Stimulated activated CD8-positive, alpha-beta memory T cell treated with anti-CD3 and anti-CD28 coated beads, Interleukin-12 subunit alpha, Interleukin-12 subunit beta, amount 100 ng/mL, for 4 hours (primary cell): ENCODE measurements around the gene GJD2.

Experiments
- DNase-seq: peaks from one replicate; pipeline ENCODE4 v3.0.0-alpha.2; 2020; ENCODE audit warnings: low read depth

Gene GJD2

GRCh38 chr15:34754674-34755418 is at the start of gene GJD2:
GJD2 (minus strand) TSS chr15:34754998; CDS start chr15:34754488, 510 bp downstream.
- DNase-seq, result no peak

DNA sequence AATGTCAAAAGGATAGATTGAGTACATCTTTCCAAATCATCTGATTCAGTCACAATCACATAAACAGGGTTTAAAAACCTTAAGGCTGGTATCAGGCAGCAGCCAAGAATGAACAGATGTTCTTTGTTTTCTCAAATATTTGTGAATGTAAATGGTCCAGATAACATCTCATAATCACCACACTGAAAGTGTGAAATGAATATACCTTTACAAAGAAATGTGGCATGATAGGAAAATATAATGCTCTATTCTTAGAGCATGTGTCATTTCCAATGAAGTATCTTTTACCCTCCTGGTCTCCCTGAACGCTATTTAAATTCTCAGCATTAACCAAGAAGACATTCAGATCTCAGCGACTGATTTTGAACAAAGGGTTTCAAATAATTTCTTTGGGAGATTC is 49.3 kb upstream of the GJD2 start:
- no peak for DNase-seq

- DNase-seq, result no peak
These were observed 48.3 kb upstream of the GJD2 start for GRCh38 chr15:34802803-34803750.

- no peak for DNase-seq
These were observed 47.6 kb upstream of the GJD2 start for GRCh38 chr15:34802371-34802770.

GRCh38 chr15:34799149-34800101 is 44.6 kb upstream of the GJD2 start:
- no peak for DNase-seq

GRCh38 chr15:34796847-34797435 is 42.1 kb upstream of the GJD2 start:
- no peak for DNase-seq

- DNase-seq, result no peak
These were observed 40.7 kb upstream of the GJD2 start, which contains the start of gene ACTC1 for GRCh38 chr15:34795267-34796081. ACTC1 (minus strand) TSS chr15:34795549; CDS start chr15:34794808, 741 bp downstream.

DNA sequence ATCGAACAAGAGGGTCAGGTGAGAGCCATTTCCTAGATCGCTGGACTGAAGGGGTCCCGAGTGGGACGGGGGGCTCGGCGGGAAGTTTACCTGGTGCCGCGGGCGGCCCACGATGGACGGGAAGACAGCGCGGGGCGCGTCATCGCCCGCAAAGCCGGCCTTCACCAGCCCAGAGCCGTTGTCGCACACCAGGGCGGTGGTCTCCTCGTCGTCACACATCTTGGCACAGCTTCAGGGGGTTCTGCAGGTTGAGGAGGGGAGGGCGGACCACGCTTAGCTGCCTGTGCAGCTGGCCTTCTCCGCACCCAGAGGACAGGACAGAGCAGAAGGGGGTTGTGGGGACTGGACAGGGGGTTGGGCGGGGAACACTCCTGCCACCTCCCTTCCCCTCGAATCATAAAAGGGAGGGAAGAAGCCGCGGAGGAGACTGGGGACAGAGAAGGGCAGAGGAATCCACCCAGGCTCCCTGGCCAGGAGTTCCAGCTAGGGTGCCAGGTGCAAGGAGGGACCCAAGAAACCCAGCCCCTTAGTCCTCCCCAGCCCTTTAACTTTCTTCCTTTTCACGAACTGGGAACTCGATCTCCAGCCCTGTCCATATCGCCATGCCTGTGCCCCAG is 39.9 kb upstream of the GJD2 start:
- no peak for DNase-seq

- DNase-seq, result no peak
These were observed 39.1 kb upstream of the GJD2 start for GRCh38 chr15:34793901-34794300.

GRCh38 chr15:34793071-34793470 is 38.3 kb upstream of the GJD2 start:
- no peak for DNase-seq

- DNase-seq, result no peak
These were observed 36.9 kb upstream of the GJD2 start for GRCh38 chr15:34791701-34792100.

DNA sequence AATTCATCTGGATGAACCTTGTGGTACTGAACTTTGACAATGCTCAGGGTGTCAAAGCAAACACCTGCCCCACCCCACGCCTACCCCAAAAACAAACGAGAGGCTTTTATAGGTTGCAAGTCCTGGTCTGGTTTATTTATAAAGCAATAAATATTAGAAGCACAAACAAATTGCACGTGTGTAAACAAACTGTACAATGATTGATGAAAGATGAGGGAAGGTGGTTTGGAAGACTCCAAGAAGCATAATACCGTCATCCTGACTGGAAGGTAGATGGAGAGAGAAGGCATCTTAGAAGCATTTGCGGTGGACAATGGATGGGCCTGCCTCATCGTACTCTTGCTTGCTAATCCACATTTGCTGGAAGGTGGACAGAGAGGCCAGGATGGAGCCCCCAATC is 35.3 kb upstream of the GJD2 start:
- DNase-seq, result no peak

DNA sequence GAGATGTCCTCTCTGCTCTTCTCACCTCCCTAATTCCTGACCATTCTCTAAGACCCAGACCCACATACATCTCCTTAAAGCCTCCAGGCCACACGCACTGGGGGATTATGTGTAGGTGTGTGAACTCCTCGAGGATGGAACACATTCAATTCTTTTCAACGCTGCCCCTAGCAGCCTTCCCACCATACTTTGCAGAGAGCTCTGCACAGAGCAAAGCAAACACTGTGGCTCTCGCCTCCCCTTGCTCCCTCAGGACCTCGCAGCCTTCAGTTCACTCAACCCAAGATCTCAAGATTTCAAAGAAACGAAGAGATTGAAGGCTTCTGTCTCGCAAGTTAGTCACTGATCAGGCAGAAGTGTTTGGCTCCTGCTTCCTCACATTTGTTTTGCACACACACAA is 34.5 kb upstream of the GJD2 start:
- no peak for DNase-seq

- DNase-seq, result no peak
These were observed 31.4 kb upstream of the GJD2 start for GRCh38 chr15:34786206-34786605.

DNA sequence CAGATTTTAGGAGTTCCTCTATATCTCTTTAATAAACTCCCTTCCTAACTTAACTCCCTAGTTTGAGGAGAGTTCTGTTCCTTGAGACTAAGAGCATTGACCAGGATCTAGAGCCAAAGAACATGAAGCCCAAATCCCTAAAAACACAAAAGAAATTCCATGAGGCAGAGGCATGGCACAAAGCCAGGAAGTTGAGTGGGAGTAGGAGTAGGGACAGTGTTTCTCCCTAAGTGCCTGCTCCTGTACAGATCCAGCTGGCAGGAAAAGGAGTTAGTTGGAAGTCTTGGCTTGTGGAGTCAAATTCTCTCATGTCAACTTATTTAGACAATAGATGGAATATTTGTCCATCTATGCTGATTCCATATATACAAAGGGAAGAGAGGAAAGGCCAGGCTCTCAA is 29.2 kb upstream of the GJD2 start:
- DNase-seq, result no peak

- DNase-seq, result no peak
These were observed 28.6 kb upstream of the GJD2 start for GRCh38 chr15:34783431-34783830.

GRCh38 chr15:34782901-34783300 is 28.1 kb upstream of the GJD2 start:
- no peak for DNase-seq

- no peak for DNase-seq
These were observed 25.9 kb upstream of the GJD2 start for GRCh38 chr15:34780725-34781124.

DNA sequence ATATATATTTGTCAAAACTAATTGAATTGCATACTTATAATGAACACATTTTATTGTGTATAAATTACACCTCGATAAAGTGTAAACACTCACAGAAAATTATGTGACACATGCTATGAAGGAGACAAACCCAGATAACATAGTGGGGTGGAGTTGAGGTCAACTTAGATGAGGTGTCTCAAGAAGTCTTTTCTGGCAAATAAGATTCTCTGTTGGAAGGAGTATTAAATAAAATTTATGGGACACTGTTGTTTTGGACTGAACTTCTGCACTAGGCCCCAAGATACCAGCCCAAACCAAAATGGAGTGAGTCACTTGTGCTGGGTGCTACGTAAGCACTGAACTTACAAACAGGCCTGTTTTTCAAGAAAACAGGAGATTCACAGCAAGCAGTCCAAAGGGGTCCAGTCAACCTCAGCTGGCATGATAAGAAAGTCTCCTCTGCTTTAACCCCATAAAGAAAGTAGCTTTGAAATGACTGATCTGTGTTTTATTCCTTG is 21.9 kb upstream of the GJD2 start:
- DNase-seq, result no peak

- no peak for DNase-seq
These were observed 19.1 kb upstream of the GJD2 start for GRCh38 chr15:34773917-34774316.
